Lung (tissue), 12 donors: Measurements from ENCODE around the gene OR1L6. TPM values are rescaled to one million over a fixed set of nuclear protein-coding genes. Genes with fewer than 3 reads are reported as not detected.

Source experiments
- ATAC-seq: fragments of 200-7000 bp; cut with Tn5 transposase; one replicate; pipeline ENCODE4 v1.9.1; 2020; ENCODE audit warnings: moderate number of reproducible peaks; ENCODE audit not compliant: insufficient read depth, low FRiP score
- DNase-seq, 3 donors: peaks; one replicate each; pipeline ENCODE4 v3.0.0-alpha.2; 2013 to 2017
- H3K27ac ChIP-seq, 2 donors: one replicate each; pipeline ENCODE4 v1.5.1; 2013; ENCODE audit warnings: mild to moderate bottlenecking in 2 of 2, moderate library complexity in 2 of 2, control low read depth in 1 of 2, inconsistent platforms in 1 of 2, low read depth in 1 of 2, low read length in 1 of 2
- H3K27me3 ChIP-seq, 3 donors: one replicate each; pipeline ENCODE4 v1.5.1; 2013; ENCODE audit warnings: low read length in 2 of 3; ENCODE audit not compliant: control insufficient read depth in 3 of 3, insufficient read depth in 3 of 3
- H3K36me3 ChIP-seq, 4 donors: one replicate each; pipeline ENCODE4 v1.5.1; 2013; ENCODE audit warnings: low read length in 4 of 4, mild to moderate bottlenecking in 1 of 4, moderate library complexity in 1 of 4; ENCODE audit not compliant: control insufficient read depth in 4 of 4, insufficient read depth in 4 of 4
- H3K4me1 ChIP-seq, 5 donors: one replicate each; pipeline ENCODE4 v1.5.1; 2013; ENCODE audit warnings: low read length in 5 of 5, mild to moderate bottlenecking in 2 of 5, moderate library complexity in 1 of 5; ENCODE audit not compliant: control insufficient read depth in 5 of 5, insufficient read depth in 5 of 5
- H3K4me3 ChIP-seq: one replicate; pipeline ENCODE4 v1.5.1; 2013; ENCODE audit warnings: mild to moderate bottlenecking, control low read depth, moderate library complexity
- H3K9ac ChIP-seq, 2 donors: one replicate each; pipeline ENCODE4 v1.5.1; 2013; ENCODE audit warnings: low read length in 2 of 2, control low read depth in 1 of 2; ENCODE audit not compliant: insufficient read depth in 1 of 2
- H3K9me3 ChIP-seq, 4 donors: one replicate each; pipeline ENCODE4 v1.5.1; 2013; ENCODE audit warnings: low read length in 3 of 4, mild to moderate bottlenecking in 1 of 4, moderate library complexity in 1 of 4; ENCODE audit not compliant: control insufficient read depth in 4 of 4, insufficient read depth in 3 of 4
- CTCF ChIP-seq: IDR thresholded peaks from 2 replicates; pipeline ENCODE4 v1.5.1; 2012; ENCODE audit warnings: mild to moderate bottlenecking; ENCODE audit errors: control extremely low read depth, extremely low read depth
- WGBS, 2 donors: extraction: QIAGEN DNeasy Blood & Tissue Kit; methylation state at CpG; one replicate each; pipeline ENCODE4 v1.1.7; 2013; 5-methylcytosine and 5-hydroxymethylcytosine counted together
- polyA plus RNA-seq, 2 donors: library from polyadenylated mRNA; stranded (reverse); fragments of 200-250 nt; gene quantifications; one replicate each; pipeline ENCODE4 v1.2.1, GENCODE V29; 2013
- total RNA-seq, 2 donors: library from RNA; depleted of rRNA in 1 of 2; stranded (reverse); fragments of >200 nt in 1 of 2; gene quantifications; one replicate each; pipeline ENCODE4 v1.2.1, GENCODE V29; 2014 to 2021
- donor health status: control.
- donor health status: control.
- donor health status: Bipolar disorder and iron deficiency.
- donor health status: healthy.
- donor health status: DM: yes; HTN: yes; CAD: no.

Gene OR1L6
- total and polyA plus RNA-seq, 4 donors = not detected

- H3K4me3 ChIP-seq = no peak overlapping the region
- H3K27me3 ChIP-seq = no peaks in the 10 kb centered on the region
- no peaks in the 10 kb centered on the region for H3K36me3 ChIP-seq
- no peak overlapping the region for H3K9ac ChIP-seq
- whole genome bisulfite sequencing, 2 donors = 92 to 93% methylated on average over 5 of the region's 5 CpGs
- H3K9me3 ChIP-seq = no peaks in the 10 kb centered on the region
- TF ChIP-seq CTCF = no peak
- ATAC-seq (no peak), DNase-seq (no peak)
- H3K4me1 ChIP-seq = no peaks in the 10 kb centered on the region
- no peak overlapping the region for H3K27ac ChIP-seq
Measured at GRCh38 chr9:122791872-122792669, 50.0 kb downstream of the OR1L6 start.

- WGBS, 2 donors = 88 to 94% methylated on average over 6 of the region's 6 CpGs
- no peak for ATAC-seq
- H3K4me1 ChIP-seq = no peaks in the 10 kb centered on the region
- H3K9me3 ChIP-seq = peaks cover 0 to 3% (median 0%) of the 10 kb centered on the region in 4 donors
- H3K9ac ChIP-seq = no peak overlapping the region
- no peak for TF ChIP-seq CTCF
- no peaks in the 10 kb centered on the region for H3K36me3 ChIP-seq
- no peak overlapping the region for H3K4me3 ChIP-seq
- H3K27ac ChIP-seq = no peak overlapping the region
- DNase-seq = no peak
- H3K27me3 ChIP-seq = no peaks in the 10 kb centered on the region
Measured at GRCh38 chr9:122797316-122798063, 55.4 kb downstream of the OR1L6 start.

Other genes with a start within 250 kb of the OR1L6 start
- not detected for gene OR1J2, start 231.5 kb upstream of the OR1L6 start, total RNA-seq
- not detected for gene OR1J2, start 231.5 kb upstream of the OR1L6 start, polyA plus RNA-seq
- gene OR1J4, start 223.2 kb upstream of the OR1L6 start, total RNA-seq = not detected
- not detected for gene OR1J4, start 223.2 kb upstream of the OR1L6 start, polyA plus RNA-seq
- not detected for gene OR1N1, start 215.0 kb upstream of the OR1L6 start, total RNA-seq
- gene OR1N1, start 215.0 kb upstream of the OR1L6 start, polyA plus RNA-seq = not detected
- gene OR1N2, start 189.2 kb upstream of the OR1L6 start, total RNA-seq = not detected
- not detected for gene OR1N2, start 189.2 kb upstream of the OR1L6 start, polyA plus RNA-seq
- gene OR1L8, start 158.9 kb upstream of the OR1L6 start, total RNA-seq = under 1 TPM; 0.20 to 0.37 TPM
- gene OR1L8, start 158.9 kb upstream of the OR1L6 start, polyA plus RNA-seq = under 1 TPM in 1 of 2 donors, not detected in 1; 0.16 TPM
- not detected for gene OR1Q1, start 127.6 kb upstream of the OR1L6 start, total RNA-seq
- gene OR1Q1, start 127.6 kb upstream of the OR1L6 start, polyA plus RNA-seq = not detected
- under 1 TPM; 0.26 to 0.28 TPM for gene OR1B1, start 84.7 kb upstream of the OR1L6 start, total RNA-seq
- not detected for gene OR1B1, start 84.7 kb upstream of the OR1L6 start, polyA plus RNA-seq
- not detected for gene OR1L1, start 80.6 kb upstream of the OR1L6 start, total RNA-seq
- not detected for gene OR1L1, start 80.6 kb upstream of the OR1L6 start, polyA plus RNA-seq
- not detected for gene OR1L3, start 67.2 kb upstream of the OR1L6 start, total RNA-seq
- not detected for gene OR1L3, start 67.2 kb upstream of the OR1L6 start, polyA plus RNA-seq
- gene OR1L4, start 18.3 kb upstream of the OR1L6 start, total RNA-seq = not detected
- not detected for gene OR1L4, start 18.3 kb upstream of the OR1L6 start, polyA plus RNA-seq
- not detected for gene OR5C1, start 46.6 kb downstream of the OR1L6 start, total RNA-seq
- not detected for gene OR5C1, start 46.6 kb downstream of the OR1L6 start, polyA plus RNA-seq
- not detected for gene OR1K1, start 57.8 kb downstream of the OR1L6 start, total RNA-seq
- not detected for gene OR1K1, start 57.8 kb downstream of the OR1L6 start, polyA plus RNA-seq
- 10 to 100 TPM; 19.6 to 30.2 TPM for gene PDCL, start 86.3 kb downstream of the OR1L6 start, total RNA-seq
- 10 to 100 TPM; 10.2 to 11.6 TPM for gene PDCL, start 86.3 kb downstream of the OR1L6 start, polyA plus RNA-seq
- gene RC3H2, start 163.1 kb downstream of the OR1L6 start, total RNA-seq = 10 to 100 TPM; 37.7 to 60.2 TPM
- gene RC3H2, start 163.1 kb downstream of the OR1L6 start, polyA plus RNA-seq = 10 to 100 TPM; 11.9 to 13.0 TPM
- 10 to 100 TPM in 1 of 2 donors, 1 to 10 TPM in 1; 8.0 to 16.6 TPM for gene ZBTB6, start 171.0 kb downstream of the OR1L6 start, total RNA-seq
- 1 to 10 TPM; 2.5 to 4.3 TPM for gene ZBTB6, start 171.0 kb downstream of the OR1L6 start, polyA plus RNA-seq
- gene ZBTB26, start 189.2 kb downstream of the OR1L6 start, total RNA-seq = 10 to 100 TPM in 1 of 2 donors, 1 to 10 TPM in 1; 4.0 to 15.0 TPM
- 1 to 10 TPM; 2.4 to 2.7 TPM for gene ZBTB26, start 189.2 kb downstream of the OR1L6 start, polyA plus RNA-seq
- gene RABGAP1, start 198.7 kb downstream of the OR1L6 start, total RNA-seq = 100 to 1,000 TPM in 1 of 2 donors, 10 to 100 TPM in 1; 55.0 to 103 TPM
- 10 to 100 TPM in 1 of 2 donors, 1 to 10 TPM in 1; 9.6 to 14.7 TPM for gene RABGAP1, start 198.7 kb downstream of the OR1L6 start, polyA plus RNA-seq